AG08396 (cell line): Measurements from ENCODE around the gene DUSP7.

Experiments
- DNase-seq: peaks from one replicate; pipeline ENCODE4 v3.0.0; 2012; ENCODE audit warnings: low spot score, mixed read lengths

DUSP7 gene

GRCh38 chr3:52068055-52068571 lies 11.7 kb upstream of the DUSP7 start:
- no peak for DNase-seq

DNA sequence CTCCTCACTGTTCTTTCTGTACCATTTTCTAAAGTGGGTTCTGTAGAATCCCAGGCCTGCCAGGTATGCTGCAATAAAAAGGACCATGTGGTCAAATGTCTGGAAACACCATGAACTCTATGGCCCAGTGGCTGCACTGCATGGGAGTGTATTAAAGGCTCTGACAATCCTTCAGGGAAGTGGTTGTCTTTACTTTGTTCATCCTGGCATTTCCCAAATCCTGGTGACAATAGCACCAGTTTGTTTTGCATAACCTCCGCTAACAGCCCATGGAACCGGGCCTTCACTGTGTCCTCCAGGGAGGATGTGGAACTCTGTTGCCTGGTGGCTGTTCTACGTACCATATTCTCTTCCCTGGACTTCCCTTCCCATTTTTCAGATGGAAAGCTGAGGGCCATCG lies 11.2 kb upstream of the DUSP7 start:
- no peak for DNase-seq

DNA sequence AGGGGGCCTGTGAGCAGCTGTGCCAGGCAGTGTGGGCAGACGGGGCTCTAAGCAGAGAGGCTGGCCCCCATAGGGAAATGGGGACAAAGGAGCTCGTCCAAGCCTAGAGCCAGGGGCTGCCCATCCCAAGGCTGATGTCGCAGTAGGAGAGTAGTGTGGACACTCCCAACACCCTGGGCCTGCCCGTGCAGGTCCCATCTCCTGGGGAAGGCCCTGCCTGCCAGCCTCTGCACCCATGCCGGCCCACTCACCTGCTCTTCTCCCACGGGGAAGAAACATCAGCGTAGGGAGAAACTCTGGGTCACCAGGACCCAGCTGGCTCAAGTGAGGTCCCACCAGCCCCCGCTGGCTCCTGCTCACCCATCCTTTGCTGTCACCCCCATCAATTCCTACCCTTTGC lies 10.7 kb upstream of the DUSP7 start:
- no peak for DNase-seq

DNA sequence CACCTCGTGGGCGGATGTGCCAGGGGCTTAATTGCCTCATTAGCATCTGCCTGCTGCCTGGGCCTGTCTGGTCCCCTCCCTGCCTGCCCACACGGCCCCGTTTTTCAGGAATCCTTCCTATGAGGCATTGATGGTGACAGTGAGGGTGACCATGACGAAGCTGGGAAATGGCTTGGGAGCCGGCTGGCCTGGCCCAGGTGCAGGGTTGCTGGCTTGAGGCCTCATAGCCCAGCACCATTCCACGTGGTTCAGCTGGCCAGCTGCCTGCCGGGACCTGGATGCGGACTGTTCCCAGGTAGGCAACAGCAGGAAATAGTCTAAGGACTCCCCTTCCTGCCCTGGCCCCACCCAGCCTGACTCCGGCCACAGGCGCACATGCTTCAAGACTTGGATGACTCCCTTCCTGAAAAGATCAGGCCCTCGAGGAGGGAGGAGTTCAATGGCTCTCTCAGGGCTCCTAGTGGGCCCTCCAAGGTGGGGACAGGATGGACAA lies 8.9 kb upstream of the DUSP7 start:
- DNase-seq: no peak

DNA sequence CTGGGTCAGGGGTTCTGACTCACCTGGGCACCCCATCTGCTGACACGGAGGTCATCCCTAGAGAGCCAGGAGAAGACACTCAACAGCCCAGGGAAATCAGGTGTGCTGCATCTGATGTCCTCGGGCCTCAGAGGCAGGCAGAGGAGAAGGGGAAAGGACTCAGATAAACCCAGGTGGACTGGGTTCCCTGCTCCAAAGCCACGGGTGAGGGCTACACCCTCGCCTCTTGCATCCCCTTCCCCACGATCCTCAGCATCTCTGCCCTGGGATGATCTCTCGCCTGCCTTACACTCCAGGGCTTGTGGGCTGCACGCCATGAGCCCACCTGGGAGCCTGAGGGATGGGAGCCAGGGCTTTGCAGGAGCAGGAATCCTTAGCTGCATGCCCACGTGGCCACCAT lies 8.2 kb upstream of the DUSP7 start:
- no peak for DNase-seq

GRCh38 chr3:52063026-52063723 lies 6.8 kb upstream of the DUSP7 start:
- no peak for DNase-seq

GRCh38 chr3:52062505-52062904 lies 6.1 kb upstream of the DUSP7 start:
- peak; percentile 86 for DNase-seq

DNA sequence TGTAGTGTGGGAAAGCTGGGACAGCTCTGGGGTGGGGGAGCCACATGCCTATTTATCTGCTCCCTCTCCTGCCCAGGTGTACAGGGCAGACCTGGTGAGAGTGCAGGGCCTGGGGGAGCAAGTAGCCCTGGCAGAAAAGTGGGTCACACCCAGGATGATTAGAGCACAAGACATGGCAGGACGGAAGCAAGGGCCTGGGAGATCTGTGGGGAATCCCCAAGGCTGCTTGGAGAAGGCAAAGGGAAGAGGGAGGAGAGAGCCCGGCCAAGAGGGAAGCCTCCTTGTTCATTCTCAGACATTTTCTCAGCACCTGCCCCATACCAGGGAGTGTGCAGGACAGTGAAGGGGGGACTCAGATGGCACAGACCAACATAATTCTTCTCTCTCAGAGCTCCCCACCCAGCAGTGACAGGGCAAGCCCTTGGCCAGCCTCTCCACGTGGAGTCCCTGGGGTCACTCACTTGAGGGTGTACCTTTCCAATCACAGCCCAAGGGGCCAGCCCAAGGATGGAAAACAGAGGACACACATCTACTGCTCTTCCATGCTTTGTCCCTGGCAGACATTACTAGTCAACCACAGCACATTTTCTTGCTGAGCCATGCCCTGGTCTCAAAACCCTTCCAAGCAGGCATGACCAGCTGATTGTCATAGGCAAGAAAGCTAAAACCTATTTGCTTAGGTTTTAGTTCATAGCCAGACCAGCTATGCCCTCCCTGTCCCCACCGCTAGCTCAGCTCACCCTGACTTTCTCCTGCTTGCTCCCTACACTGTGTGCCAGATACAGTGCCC lies 4.9 kb upstream of the DUSP7 start:
- no peak for DNase-seq

DNA sequence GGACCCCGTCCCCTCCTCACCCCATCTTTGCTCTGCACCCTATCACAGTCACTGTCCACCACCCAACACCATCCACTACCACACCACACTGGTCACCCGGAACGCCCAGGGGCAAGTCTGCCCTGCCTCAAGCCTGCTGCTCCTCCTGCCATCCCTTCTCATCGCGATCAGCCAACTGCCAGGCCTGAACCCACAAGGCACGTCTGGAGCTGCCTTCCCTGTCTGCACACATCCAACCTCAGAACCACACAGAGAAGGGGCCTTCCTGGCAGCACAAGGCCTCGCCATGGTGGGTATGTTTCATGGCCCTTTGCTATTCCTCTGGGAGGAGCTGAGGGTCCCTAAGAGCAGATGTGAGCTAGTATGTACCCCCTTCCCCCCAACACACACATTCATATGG lies 3.4 kb upstream of the DUSP7 start:
- DNase-seq: no peak

DNA sequence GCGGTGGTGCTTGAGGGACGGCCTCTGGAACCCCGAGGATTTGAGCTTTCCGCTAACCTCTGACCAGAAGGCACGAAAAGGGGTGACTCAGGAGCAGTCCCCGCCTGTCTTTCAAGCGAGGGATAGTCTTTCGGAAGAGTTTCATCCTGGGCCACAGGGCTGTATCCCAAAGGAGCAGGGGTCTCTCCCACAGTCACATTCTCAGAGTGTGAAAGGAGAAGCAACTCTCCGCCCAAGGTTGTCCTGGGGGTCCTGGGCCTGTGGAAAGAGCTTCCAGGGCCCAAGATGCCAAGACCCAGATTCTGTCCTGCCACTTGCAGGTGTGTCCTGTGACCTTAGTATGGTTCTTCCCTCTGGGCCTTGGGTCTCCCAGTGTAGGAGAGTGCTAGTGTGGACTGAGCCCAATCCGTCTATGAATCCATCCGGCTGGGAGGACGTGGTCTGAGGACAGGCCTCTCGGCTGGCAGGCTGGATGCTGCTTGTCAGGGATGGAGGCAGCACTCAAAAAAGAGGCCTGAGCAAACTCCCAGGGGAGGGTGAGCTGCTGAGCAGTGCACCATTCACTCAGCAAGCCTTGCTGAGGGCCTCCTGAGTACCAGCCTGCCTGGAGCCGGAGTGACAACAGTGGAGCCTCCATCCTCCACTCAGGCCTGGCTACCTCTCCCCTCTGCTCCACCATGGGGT lies 1.6 kb upstream of the DUSP7 start:
- DNase-seq: no peak

DNA sequence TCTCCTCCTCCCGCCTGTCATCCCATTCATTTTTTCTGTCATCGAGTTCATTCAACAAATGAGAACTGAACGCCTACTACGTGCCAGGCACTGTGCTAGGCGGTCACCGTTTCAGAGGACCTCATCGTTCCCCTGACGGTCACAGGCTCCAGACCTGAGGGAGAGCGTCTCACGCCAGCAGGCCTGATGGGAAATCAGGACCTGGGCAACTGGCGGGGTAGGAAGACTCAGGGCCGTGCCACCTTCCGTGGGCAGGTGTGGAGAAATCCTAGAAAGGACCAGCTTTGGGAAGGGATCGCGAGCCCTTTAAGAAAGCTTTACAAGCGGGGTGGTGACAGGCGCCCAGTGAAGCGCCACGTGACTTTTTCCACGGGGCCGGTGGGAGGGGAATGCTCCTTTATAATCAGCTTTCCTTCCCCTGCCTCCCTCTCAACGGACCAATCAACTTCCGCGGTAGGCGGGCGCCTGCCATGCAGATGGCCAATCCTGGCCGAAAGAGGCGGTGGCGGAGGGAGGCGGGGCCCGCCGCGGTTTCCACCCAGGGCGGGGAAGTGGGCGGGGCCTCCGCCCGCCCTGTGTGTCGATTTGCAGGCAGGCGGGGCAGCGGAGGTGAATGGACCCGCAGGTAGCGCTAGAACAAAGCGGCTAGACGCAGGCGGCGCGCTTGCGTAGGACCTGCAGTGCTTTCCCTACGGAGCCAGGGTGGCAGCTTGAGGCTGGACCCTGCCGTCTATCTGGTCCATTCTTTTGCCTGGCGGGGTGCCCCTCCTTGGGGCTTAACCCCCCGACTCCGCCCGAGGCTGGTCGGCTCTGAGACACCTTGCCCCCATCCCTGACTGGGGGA lies 819 bp upstream of the DUSP7 start:
- DNase-seq: peak; percentile 98

DNA sequence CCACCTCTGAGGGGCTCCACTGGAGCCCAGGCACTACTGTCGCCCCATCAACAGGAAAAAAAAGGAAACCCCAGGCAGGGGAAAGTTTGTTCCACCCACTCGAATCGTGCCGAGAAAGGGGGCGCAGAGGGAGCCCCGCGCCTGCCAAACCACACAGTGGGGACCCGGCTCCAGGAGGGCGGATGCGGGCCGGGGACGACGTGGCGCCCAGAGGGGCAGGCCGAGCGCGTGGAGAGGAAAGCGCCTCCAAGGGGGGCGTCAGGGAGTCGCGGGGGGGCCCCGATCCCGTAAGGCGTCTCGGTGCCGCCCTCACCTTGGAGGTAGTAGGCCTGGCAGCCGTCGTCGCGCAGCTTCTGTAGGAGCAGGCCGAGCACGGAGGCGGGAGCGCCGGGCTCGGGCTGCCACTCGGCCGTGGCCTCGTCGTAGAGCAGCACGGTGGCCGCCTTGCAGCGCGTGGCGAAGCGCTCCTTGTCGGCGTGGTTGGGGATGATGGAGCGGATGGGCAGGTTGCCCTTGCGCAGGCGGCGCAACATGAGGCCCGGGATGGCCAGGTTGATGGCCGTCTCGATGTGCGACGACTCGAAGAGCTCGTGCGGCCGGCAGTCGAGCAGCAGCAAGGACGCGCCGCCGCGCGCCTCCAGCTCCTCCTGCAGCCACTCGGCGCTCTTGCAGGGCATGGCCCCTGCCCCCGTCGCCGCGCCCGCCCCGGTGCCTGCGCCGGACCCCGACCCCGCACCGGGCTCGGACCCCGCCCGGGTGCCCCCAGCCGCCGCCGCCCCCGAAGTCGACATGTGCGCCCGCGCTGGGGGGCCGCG lies 627 bp downstream of the DUSP7 start:
- DNase-seq: peak; percentile 67

DNA sequence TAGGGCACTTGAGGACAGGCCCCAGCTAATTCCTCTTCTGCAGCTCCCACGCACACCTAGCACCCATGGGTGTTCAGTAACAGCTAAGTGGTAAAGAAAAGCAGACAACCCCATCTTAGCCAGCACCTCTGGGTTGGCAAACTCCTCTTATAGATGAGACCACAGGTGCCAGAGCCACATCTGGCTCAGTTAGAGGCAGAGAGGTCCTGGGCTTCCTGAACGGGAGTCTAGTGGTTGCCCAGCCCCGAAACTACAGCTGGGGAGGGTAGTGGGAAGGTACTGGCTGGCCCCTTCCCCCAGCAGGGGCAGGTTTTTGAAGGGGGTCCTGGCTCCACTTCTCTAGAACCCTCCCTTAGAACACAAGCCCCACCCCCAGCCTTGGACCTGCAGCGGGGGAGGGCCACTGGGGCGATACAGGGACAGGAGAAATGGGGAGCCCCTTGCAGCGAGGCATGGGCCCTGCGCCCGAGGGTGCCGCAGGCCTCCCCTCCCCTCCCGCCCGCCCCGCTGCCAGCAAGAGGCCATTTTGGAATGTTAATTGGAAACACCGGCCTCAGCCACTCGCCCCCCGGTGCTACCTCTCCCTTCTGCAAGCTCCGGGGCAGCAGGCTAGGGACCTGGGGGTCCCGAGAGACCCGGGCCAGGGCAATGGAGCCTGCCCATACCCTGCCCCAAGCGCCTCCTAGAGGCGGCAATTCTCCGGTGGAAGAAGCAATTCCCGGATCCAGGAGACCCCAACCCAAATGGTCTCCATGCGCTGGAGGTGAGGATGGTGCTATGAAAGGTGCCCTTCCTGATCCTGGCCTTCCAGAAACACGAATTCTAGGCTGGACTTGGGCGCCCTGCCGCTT lies 1.5 kb downstream of the DUSP7 start:
- peak; percentile 68 for DNase-seq

DNA sequence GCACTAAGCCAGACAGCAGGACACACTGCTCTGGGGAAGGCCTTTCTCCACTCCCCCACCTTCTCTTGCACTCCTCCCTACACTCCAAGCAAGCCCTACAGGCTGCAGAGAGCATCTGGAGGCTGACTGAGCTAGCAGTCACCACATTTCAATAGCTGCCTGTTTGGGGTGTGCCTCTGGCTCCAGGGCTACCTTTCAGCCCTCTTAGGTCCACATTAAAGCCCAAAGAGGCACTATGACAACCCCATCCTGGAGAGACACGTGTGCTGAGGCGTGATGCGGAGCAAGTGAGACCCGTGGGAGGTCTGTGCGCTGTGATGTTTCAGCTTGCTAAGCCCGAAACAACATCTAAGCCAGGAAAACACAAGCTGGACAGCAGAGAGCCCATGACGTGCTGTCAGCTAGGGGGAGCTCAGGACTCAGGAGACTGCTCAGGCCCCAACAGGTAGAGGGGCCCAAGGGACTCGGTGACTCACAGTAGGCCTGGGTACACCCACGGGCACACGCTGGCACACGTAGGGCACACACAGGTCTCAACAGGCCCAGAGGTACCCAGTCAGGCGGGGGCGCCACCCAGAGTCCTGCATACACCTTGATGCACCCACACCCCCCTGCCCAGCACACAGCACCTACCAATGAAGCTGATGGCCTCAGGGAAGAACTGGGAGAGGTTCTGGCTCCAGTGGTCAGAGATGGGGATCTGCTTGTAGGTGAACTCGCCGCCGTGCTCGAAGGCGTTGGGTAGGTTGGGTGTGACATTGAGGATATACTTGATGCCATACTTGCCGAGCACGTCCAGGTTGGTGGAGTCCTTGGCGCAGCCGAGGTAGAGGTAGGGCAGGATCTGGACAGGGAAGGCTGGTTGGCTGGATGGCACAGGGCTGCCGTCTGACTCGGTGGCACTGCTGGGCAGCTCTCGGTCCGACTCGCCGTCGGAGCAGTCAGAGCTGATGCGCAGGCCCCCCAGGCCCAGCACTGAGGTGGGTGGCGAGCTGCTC lies 2.8 kb downstream of the DUSP7 start:
- peak; percentile 49 for DNase-seq

GRCh38 chr3:52052831-52053306 lies 3.5 kb downstream of the DUSP7 start:
- DNase-seq: peak; percentile 84

DNA sequence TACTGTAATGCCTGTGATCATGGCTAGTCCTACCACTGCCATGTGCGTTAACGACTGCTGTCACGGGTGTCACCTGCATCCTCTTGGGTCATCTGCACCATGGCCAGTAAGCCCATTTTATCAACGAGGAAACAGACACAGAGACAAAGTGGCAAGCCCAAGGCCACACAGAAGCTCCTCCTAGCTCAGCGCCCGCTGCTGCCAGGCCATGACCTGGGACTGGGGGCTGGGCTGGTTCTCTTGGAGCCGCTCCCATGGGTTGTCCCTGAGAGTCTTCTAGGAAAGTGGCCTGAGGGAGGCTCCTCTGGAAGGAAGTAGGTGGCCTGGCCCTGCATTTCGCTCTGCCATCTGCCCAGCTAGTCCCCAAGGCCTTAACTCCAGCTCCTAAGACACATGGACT lies 4.9 kb downstream of the DUSP7 start:
- DNase-seq: no peak

- no peak for DNase-seq
Measured at GRCh38 chr3:52050571-52050970, 5.8 kb downstream of the DUSP7 start.

GRCh38 chr3:52049503-52049902 lies 6.9 kb downstream of the DUSP7 start:
- DNase-seq: no peak
